ENCODE results near the gene SNAP23.

The SNAP23 gene

DNA sequence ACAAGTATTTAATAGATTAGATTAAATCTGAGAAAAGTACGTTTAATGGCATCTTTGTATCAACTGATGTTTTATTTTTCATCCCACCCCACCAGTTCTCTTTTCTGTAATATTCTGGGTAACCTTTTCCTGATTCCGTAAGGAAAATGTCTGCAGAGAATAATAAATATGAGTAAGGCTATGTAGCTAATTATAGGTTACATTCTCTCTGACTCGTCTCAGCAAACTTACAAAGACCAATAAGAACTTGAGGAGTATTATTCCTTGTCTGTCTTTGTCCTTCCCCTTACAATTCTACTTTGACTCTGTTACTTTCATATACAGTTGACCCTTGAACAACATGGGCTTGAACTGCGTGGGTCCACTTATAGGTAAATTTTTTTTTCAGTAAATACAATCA lies 12.1 kb downstream of the SNAP23 start:
- H3K4me3 ChIP-seq (ENCODE audit: low read length): no peak overlapping the region
- peaks cover 73% of the 10 kb centered on the region for H3K79me2 ChIP-seq (ENCODE audit: control insufficient read depth, low read length)

DNA sequence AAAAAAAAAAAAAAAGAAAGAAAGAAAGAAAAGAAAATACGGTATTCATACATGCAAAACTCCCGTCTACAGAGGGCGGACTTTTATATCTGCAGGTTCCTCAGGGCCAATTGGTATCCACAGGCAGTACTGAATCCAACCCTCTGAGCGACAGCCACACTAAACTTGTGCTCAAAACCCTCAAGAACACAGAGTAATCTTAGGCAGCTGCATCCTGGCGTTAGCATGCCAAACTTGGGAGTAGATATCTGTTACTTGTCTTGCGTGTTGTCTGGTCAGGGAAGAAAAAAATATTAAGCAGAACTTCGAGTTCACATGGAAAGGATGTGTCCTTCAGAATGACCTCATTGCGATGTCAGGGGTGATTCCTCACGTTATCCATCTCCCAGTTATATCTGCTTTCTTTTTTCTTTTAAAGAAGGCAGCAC lies 12.8 kb downstream of the SNAP23 start:
- Histone ChIP-seq H3K9me2 (replicated peaks; ENCODE audit: control insufficient read depth, low read length) (no peaks in the 10 kb centered on the region), H4K20me1 (ENCODE audit: control insufficient read depth, insufficient read depth, low read depth, low read length) (no peaks in the 10 kb centered on the region), H3K27ac (ENCODE audit: low read depth, low read length) (no peak overlapping the region), H3K36me3 (ENCODE audit: control insufficient read depth, low read length) (peaks cover 40% of the 10 kb centered on the region), H3K27me3 (ENCODE audit: control insufficient read depth, low read length) (no peaks in the 10 kb centered on the region), H3K4me1 (ENCODE audit: control insufficient read depth, low read length) (peaks cover 45% of the 10 kb centered on the region), H3F3A (ENCODE audit: control insufficient read depth, insufficient read depth) (peaks cover 16% of the 10 kb centered on the region), H3K79me2 (ENCODE audit: control insufficient read depth, low read length) (peaks cover 67% of the 10 kb centered on the region), H3K9me3 (ENCODE audit: control insufficient read depth, insufficient read depth, low read length) (no peaks in the 10 kb centered on the region), H3K4me2 (ENCODE audit: low read length) (no peak overlapping the region), H3K4me3 (ENCODE audit: low read length) (no peak overlapping the region)
- no peak for TF ChIP-seq EZH2phosphoT487 (IDR thresholded peaks at IDR 0.05; ENCODE audit: borderline replicate concordance, low read length)
- TF ChIP-seq, protein P1, sequence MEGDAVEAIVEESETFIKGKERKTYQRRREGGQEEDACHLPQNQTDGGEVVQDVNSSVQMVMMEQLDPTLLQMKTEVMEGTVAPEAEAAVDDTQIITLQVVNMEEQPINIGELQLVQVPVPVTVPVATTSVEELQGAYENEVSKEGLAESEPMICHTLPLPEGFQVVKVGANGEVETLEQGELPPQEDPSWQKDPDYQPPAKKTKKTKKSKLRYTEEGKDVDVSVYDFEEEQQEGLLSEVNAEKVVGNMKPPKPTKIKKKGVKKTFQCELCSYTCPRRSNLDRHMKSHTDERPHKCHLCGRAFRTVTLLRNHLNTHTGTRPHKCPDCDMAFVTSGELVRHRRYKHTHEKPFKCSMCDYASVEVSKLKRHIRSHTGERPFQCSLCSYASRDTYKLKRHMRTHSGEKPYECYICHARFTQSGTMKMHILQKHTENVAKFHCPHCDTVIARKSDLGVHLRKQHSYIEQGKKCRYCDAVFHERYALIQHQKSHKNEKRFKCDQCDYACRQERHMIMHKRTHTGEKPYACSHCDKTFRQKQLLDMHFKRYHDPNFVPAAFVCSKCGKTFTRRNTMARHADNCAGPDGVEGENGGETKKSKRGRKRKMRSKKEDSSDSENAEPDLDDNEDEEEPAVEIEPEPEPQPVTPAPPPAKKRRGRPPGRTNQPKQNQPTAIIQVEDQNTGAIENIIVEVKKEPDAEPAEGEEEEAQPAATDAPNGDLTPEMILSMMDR (IDR thresholded peaks at IDR 0.05; ENCODE audit: low read depth, low read length, poor library complexity, severe bottlenecking): no peak

More for the DNA sequence above, 12.1 kb downstream of the SNAP23 start:
- H4K20me1 ChIP-seq (ENCODE audit: control insufficient read depth, insufficient read depth, low read depth, low read length): no peaks in the 10 kb centered on the region
- peaks cover 52% of the 10 kb centered on the region for H3K4me1 ChIP-seq (ENCODE audit: control insufficient read depth, low read length)
- TF ChIP-seq EZH2phosphoT487 (IDR thresholded peaks at IDR 0.05; ENCODE audit: borderline replicate concordance, low read length): no peak
- TF ChIP-seq, protein P1 (IDR thresholded peaks at IDR 0.05; ENCODE audit: low read depth, low read length, poor library complexity, severe bottlenecking): no peak
- H3K27ac ChIP-seq (ENCODE audit: low read depth, low read length): no peak overlapping the region
- no peaks in the 10 kb centered on the region for H3K9me2 ChIP-seq (replicated peaks; ENCODE audit: control insufficient read depth, low read length)
- H3K4me2 ChIP-seq (ENCODE audit: low read length): no peak overlapping the region
- no peaks in the 10 kb centered on the region for H3K9me3 ChIP-seq (ENCODE audit: control insufficient read depth, insufficient read depth, low read length)
- peaks cover 38% of the 10 kb centered on the region for H3K36me3 ChIP-seq (ENCODE audit: control insufficient read depth, low read length)
- no peaks in the 10 kb centered on the region for H3K27me3 ChIP-seq (ENCODE audit: control insufficient read depth, low read length)
- peaks cover 21% of the 10 kb centered on the region for H3F3A ChIP-seq (ENCODE audit: control insufficient read depth, insufficient read depth)

DNA sequence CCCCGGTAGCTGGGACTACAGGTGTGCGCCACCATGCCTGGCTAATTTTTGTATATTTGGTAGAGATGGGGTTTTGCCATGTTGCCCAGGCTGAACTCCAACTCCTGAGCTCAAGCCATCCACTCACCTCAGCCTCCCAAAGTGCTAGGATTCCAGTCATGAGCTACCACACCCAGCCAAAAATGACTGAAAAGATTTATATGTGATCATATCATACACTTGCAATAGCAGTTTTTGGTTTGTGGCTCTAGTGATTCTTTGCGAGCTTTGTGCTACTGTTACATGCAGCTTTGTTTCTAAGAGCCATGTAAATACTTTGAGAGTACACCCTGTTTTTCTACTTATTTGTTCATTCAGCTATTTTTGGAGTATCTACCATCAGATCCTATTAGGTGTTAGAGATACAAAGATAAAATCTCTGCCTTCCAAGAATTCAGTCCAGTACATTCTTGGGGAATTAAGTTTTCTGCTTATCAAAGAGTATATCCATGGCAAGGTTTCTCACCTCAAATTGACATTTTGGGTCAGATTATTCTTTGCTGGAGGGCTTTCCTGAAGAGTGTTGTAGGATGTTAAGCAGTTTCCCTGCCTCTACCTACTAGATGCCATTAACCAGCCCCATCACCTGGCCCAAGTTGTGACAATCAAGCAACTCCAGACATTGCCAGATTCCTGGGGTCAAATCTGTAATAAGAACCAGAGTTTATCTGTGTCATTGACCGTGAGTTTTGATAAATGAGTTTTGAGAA lies 15.0 kb downstream of the SNAP23 start:
- H3K9me3 ChIP-seq (ENCODE audit: control insufficient read depth, insufficient read depth, low read length): no peaks in the 10 kb centered on the region
- no peaks in the 10 kb centered on the region for H4K20me1 ChIP-seq (ENCODE audit: control insufficient read depth, insufficient read depth, low read depth, low read length)
- H3K27ac ChIP-seq (ENCODE audit: low read depth, low read length): no peak overlapping the region
- H3K27me3 ChIP-seq (ENCODE audit: control insufficient read depth, low read length): no peaks in the 10 kb centered on the region
- H3K36me3 ChIP-seq (ENCODE audit: control insufficient read depth, low read length): peaks cover 57% of the 10 kb centered on the region
- no peak overlapping the region for H3K4me2 ChIP-seq (ENCODE audit: low read length)
- no peaks in the 10 kb centered on the region for H3F3A ChIP-seq (ENCODE audit: control insufficient read depth, insufficient read depth)
- H3K9me2 ChIP-seq (replicated peaks; ENCODE audit: control insufficient read depth, low read length): no peaks in the 10 kb centered on the region
- peaks cover 23% of the 10 kb centered on the region for H3K4me1 ChIP-seq (ENCODE audit: control insufficient read depth, low read length)
- no peak overlapping the region for H3K4me3 ChIP-seq (ENCODE audit: low read length)
- H3K79me2 ChIP-seq (ENCODE audit: control insufficient read depth, low read length): peaks cover 52% of the 10 kb centered on the region
- TF ChIP-seq EZH2phosphoT487 (IDR thresholded peaks at IDR 0.05; ENCODE audit: borderline replicate concordance, low read length): no peak
- TF ChIP-seq, protein P1 (IDR thresholded peaks at IDR 0.05; ENCODE audit: low read depth, low read length, poor library complexity, severe bottlenecking): no peak
